GM18502 (cell line): Measurements from ENCODE around the gene MPV17L.
"Not testable (repeated sequence)": the region's sequence is repeated elsewhere in the genome, so short reads cannot be mapped to it uniquely, and the experiment has no call there.

Source experiments
- ATAC-seq: cut with Tn5 transposase; IDR thresholded peaks from one replicate; pipeline ENCODE4 v1.9.1; 2021; ENCODE audit warnings: mild to moderate bottlenecking; ENCODE audit not compliant: unreplicated experiment, poor library complexity

Gene MPV17L

GRCh38 chr16:15395631-15396508, at the start of gene MPV17L:
Gene MPV17L (plus strand): TSS chr16:15395754. CDS start chr16:15395898, 144 bp downstream.
- ATAC-seq, result not testable (repeated sequence)

- ATAC-seq, result not testable (repeated sequence)
Measured at GRCh38 chr16:15348721-15349120, 46.8 kb upstream of the MPV17L start.

- not testable (repeated sequence) for ATAC-seq
Measured at GRCh38 chr16:15351251-15351650, 44.3 kb upstream of the MPV17L start.

- not testable (repeated sequence) for ATAC-seq
Measured at GRCh38 chr16:15351745-15352144, 43.8 kb upstream of the MPV17L start.

- not testable (repeated sequence) for ATAC-seq
Measured at GRCh38 chr16:15352852-15353251, 42.7 kb upstream of the MPV17L start.

GRCh38 chr16:15354846-15355245, 40.7 kb upstream of the MPV17L start:
- ATAC-seq, result not testable (repeated sequence)

GRCh38 chr16:15357495-15357894, 38.1 kb upstream of the MPV17L start:
- ATAC-seq, result not testable (repeated sequence)

GRCh38 chr16:15378194-15378593, 17.4 kb upstream of the MPV17L start, which contains the start of gene NPIPA5:
Gene NPIPA5 (minus strand): TSS chr16:15378294. CDS start chr16:15378294, 0 bp downstream.
- ATAC-seq, result not testable (repeated sequence)

- ATAC-seq, result not testable (repeated sequence)
Measured at GRCh38 chr16:15382810-15383209, 12.7 kb upstream of the MPV17L start.

GRCh38 chr16:15388060-15388459, 7.5 kb upstream of the MPV17L start:
- not testable (repeated sequence) for ATAC-seq

GRCh38 chr16:15389916-15390315, 5.6 kb upstream of the MPV17L start:
- not testable (repeated sequence) for ATAC-seq

GRCh38 chr16:15393025-15393424, 2.5 kb upstream of the MPV17L start:
- not testable (repeated sequence) for ATAC-seq

- ATAC-seq, result not testable (repeated sequence)
Measured at GRCh38 chr16:15396509-15396829, 915 bp downstream of the MPV17L start.

- ATAC-seq, result no peak
Measured at GRCh38 chr16:15396948-15397594, 1.5 kb downstream of the MPV17L start.

GRCh38 chr16:15398618-15399316, 3.2 kb downstream of the MPV17L start:
- ATAC-seq, result no peak

- ATAC-seq, result no peak
Measured at GRCh38 chr16:15399317-15399716, 3.8 kb downstream of the MPV17L start.

- not testable (repeated sequence) for ATAC-seq
Measured at GRCh38 chr16:15400314-15400713, 4.8 kb downstream of the MPV17L start.

GRCh38 chr16:15401972-15402371, 6.4 kb downstream of the MPV17L start:
- ATAC-seq, result no peak

GRCh38 chr16:15403392-15403995, 7.9 kb downstream of the MPV17L start:
- no peak for ATAC-seq

GRCh38 chr16:15404091-15404490, 8.5 kb downstream of the MPV17L start:
- not testable (repeated sequence) for ATAC-seq
